ENCODE measurements around the gene MPO.

GRCh38 chr17:58277802-58278595, 2.7 kb downstream of the MPO start:
- TF ChIP-seq TCF4 (CRISPR knock-in tag; IDR thresholded peaks at IDR 0.05; ENCODE audit: borderline replicate concordance) (no peak), ZNF565 (CRISPR knock-in tag; conservative IDR thresholded peaks at IDR 0.05; ENCODE audit: low read depth) (no peak), PATZ1 (CRISPR knock-in tag; IDR thresholded peaks at IDR 0.05; ENCODE audit: borderline replicate concordance) (no peak), ZFP30 (CRISPR knock-in tag; IDR thresholded peaks at IDR 0.05) (no peak), BACH2 (CRISPR knock-in tag; IDR thresholded peaks at IDR 0.05; ENCODE audit: borderline replicate concordance) (no peak), RARB (CRISPR knock-in tag; IDR thresholded peaks at IDR 0.05) (no peak), ZNF8 (CRISPR knock-in tag; IDR thresholded peaks at IDR 0.05) (no peak), CREB5 (CRISPR knock-in tag; IDR thresholded peaks at IDR 0.05; ENCODE audit: low read depth) (no peak), SNAI2 (CRISPR knock-in tag; IDR thresholded peaks at IDR 0.05) (no peak), POU6F1 (CRISPR knock-in tag; IDR thresholded peaks at IDR 0.05; ENCODE audit: borderline replicate concordance, low read depth) (no peak), ZC3H10 (CRISPR knock-in tag; IDR thresholded peaks at IDR 0.05) (no peak)

Data from SK-N-SH treated with all-trans-retinoic acid at 6 μM for 48 hours (cell line).